Mesodermal cell (in vitro differentiated cells): ENCODE results near the gene DTNA.
"Not testable (repeated sequence)": the region's sequence is repeated elsewhere in the genome, so short reads cannot be mapped to it uniquely, and the experiment has no call there.

Source experiments
- H3K27ac ChIP-seq: 2 replicates; pipeline ENCODE4 v1.7.0; 2013; ENCODE audit warnings: mild to moderate bottlenecking, low read depth, low read length, moderate library complexity; ENCODE audit not compliant: severe bottlenecking
- H3K36me3 ChIP-seq: 2 replicates; pipeline ENCODE4 v1.7.1; 2013; ENCODE audit warnings: mild to moderate bottlenecking, low read length, moderate library complexity; ENCODE audit not compliant: control insufficient read depth, insufficient read depth
- H3K4me1 ChIP-seq: one replicate; pipeline ENCODE4 v1.7.1; 2013; ENCODE audit warnings: mild to moderate bottlenecking, low read length; ENCODE audit not compliant: insufficient read depth, control insufficient read depth, poor library complexity, severe bottlenecking
- H3K4me3 ChIP-seq: 2 replicates; pipeline ENCODE4 v1.7.0; 2013; ENCODE audit warnings: low read length, control low read depth, mild to moderate bottlenecking; ENCODE audit not compliant: insufficient read depth, poor library complexity, severe bottlenecking; ENCODE audit errors: extremely low read depth
- H3K9me3 ChIP-seq: 2 replicates; pipeline ENCODE4 v1.7.1; 2013; ENCODE audit warnings: mild to moderate bottlenecking, low read length, moderate library complexity; ENCODE audit not compliant: control insufficient read depth
- WGBS, 2 experiments: methylation state at CpG; one replicate each; pipeline ENCODE4 v1.1.5; 2013; ENCODE audit warnings: missing lambda C conversion rate in 2 of 2; ENCODE audit not compliant: insufficient coverage in 2 of 2; 5-methylcytosine and 5-hydroxymethylcytosine counted together

Gene DTNA

GRCh38 chr18:34915046-34915445 is 204.9 kb downstream of the DTNA start:
- WGBS, 2 experiments = 100% methylated on average over 1 of the region's 3 CpGs; no CpG with 5 or more reads in 1 of the 2 experiments

DNA sequence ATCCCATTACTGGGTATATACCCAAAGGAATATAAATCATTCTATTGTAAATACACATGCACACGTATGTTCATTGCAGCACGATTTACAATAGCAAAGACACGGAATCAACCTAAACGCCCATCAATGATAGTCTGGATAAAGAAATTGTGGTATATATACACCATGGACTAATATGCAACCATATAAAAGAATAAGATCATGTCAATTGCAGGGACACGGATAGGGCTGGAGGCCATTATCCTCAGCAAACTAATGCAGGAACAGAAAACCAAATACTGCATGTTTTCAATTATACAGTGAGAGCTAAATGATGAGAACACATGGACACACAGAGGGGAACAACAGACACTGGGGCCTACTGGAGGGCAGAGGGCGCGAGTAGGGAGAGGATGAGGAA is 206.4 kb downstream of the DTNA start:
- H3K9me3 ChIP-seq, H3K4me3 ChIP-seq, H3K36me3 ChIP-seq, H3K27ac ChIP-seq: not testable (repeated sequence)
- H3K4me1 ChIP-seq = peaks cover 38% of the 10 kb centered on the region
- WGBS, 2 experiments = no CpG with 5 or more reads among the region's 7 CpGs

More at GRCh38 chr18:34915046-34915445, 204.9 kb downstream of the DTNA start:
- no peaks in the 10 kb centered on the region for H3K9me3 ChIP-seq
- no peaks in the 10 kb centered on the region for H3K36me3 ChIP-seq
- peaks cover 51% of the 10 kb centered on the region for H3K4me1 ChIP-seq
- no peak overlapping the region for H3K4me3 ChIP-seq
- no peak overlapping the region for H3K27ac ChIP-seq

- no peaks in the 10 kb centered on the region for H3K9me3 ChIP-seq
- WGBS, 2 experiments = 100% methylated on average over 1 of the region's 5 CpGs; no CpG with 5 or more reads in 1 of the 2 experiments
- no peak overlapping the region for H3K4me3 ChIP-seq
- H3K4me1 ChIP-seq = peaks cover 22% of the 10 kb centered on the region
- H3K36me3 ChIP-seq = no peaks in the 10 kb centered on the region
- peak overlapping the region; percentile 47 for H3K27ac ChIP-seq
Measured at GRCh38 chr18:34918856-34919255, 208.8 kb downstream of the DTNA start.

DNA sequence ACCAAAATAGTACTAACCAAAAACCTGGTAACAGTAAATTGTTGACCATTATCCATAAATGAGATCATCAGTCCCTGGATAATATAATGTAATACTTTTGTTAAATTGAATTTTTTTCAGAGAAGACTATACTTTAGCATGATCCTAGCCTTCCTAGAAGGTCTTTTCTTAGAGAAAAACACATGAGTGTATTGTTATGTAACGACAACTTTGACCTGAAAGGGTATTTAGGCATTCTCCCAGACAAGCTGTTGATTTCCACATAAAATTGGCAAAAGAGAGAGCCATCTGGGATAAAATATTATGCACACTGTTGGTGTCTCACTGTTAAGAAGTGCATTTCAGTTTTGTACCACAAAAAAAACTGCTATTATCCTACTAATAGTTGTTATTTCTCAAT is 211.1 kb downstream of the DTNA start:
- WGBS, 2 experiments = 89% methylated on average over 1 of the region's 1 CpG; no CpG with 5 or more reads in 1 of the 2 experiments
- Histone ChIP-seq H3K36me3 (no peaks in the 10 kb centered on the region), H3K4me3 (no peak overlapping the region), H3K27ac (no peak overlapping the region), H3K4me1 (peaks cover 13% of the 10 kb centered on the region), H3K9me3 (no peaks in the 10 kb centered on the region)

DNA sequence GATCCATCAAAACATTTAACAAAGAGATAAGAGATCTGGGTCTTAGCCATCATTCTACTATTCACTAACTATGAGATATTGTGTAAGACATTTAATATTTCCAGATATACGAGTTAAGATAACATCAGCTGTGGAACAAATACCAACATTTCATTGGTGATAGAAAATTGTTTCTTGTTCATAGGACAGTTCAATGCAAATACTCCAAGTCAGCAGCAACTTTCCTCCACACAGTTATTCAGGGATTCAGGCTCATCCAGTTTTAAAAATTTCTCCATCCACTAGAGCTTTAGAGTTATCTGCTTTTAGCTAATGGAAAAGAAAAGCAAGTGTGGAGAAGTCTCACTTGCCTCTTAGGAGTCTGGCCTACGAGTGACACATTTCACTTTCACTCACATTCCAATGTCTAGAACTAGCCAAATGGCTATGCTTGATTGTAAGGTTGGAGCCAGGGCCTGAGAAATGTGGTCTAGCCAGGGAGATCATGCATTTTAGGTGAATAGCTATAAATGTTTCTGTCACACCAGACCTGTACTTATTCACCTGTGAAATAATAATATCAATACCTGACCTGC is 211.8 kb downstream of the DTNA start:
- H3K4me3 ChIP-seq = no peak overlapping the region
- H3K9me3 ChIP-seq = no peaks in the 10 kb centered on the region
- no peaks in the 10 kb centered on the region for H3K36me3 ChIP-seq
- peaks cover 13% of the 10 kb centered on the region for H3K4me1 ChIP-seq
- no CpG with 5 or more reads among the region's 2 CpGs for WGBS, 2 experiments
- no peak overlapping the region for H3K27ac ChIP-seq

DNA sequence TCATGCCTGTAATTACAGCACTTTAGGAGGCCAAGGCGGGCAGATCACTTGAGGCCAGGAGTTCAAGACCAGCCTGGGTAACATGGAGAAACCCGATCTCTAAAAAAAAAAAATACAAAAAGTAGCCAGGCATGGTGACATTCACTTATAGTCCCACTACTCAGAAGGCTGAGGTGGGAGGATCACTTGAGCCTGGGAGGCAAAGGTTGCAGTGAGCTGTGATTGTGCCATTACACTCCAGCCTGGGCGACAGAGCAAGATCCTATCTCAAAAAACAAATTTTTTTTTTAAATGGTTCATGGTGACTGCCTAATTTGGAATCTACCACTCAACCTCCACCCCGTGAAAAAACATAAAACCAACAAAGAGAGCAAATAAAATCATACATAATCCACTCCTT is 212.5 kb downstream of the DTNA start:
- 86% methylated on average over 1 of the region's 4 CpGs; no CpG with 5 or more reads in 1 of the 2 experiments for WGBS, 2 experiments
- H3K9me3 ChIP-seq, H3K36me3 ChIP-seq, H3K4me3 ChIP-seq, H3K27ac ChIP-seq: not testable (repeated sequence)
- peaks cover 12% of the 10 kb centered on the region for H3K4me1 ChIP-seq

- peaks cover 17% of the 10 kb centered on the region for H3K4me1 ChIP-seq
- H3K4me3 ChIP-seq = no peak overlapping the region
- no peaks in the 10 kb centered on the region for H3K9me3 ChIP-seq
- H3K36me3 ChIP-seq = no peaks in the 10 kb centered on the region
- H3K27ac ChIP-seq = no peak overlapping the region
Measured at GRCh38 chr18:34923911-34924310, 213.8 kb downstream of the DTNA start.

GRCh38 chr18:34926683-34927082 is 216.6 kb downstream of the DTNA start:
- Histone ChIP-seq H3K4me1 (peaks cover 21% of the 10 kb centered on the region), H3K4me3 (no peak overlapping the region), H3K27ac (no peak overlapping the region), H3K9me3 (no peaks in the 10 kb centered on the region), H3K36me3 (no peaks in the 10 kb centered on the region)

DNA sequence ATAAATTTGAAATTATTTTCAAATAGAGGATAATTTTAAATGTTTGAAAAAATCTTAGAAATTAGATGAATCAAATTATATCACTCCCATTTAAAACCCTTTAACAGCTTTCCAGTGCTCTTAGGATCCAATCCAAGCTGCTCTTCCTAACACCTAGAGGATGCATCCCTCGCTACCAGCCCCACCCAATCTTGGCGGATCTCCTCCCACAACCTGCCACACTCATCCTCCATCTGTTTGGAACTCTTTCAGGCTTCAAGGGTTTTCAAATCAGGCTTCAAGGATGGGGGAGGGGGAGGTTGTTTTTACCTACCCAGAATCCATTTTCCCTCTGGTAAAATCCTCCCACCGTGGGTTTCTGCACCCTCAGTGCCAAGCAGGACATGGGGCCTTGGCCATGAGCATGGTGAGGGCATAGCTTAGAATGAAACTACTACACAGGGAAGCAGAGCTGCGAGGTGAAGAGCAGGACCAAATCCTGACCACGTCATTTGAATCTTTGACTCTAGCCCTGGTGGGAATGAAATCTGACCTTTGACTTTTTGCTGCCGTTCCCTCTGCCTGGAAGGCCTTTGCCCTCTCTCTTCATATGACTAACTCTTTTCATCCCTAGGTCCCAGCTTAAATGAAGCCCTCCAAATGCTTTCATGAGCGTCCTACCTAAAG is 218.1 kb downstream of the DTNA start:
- WGBS, 2 experiments = 77 to 86% methylated on average over 4 to 6 of the region's 7 CpGs
- H3K4me3 ChIP-seq = no peak overlapping the region
- H3K36me3 ChIP-seq = no peaks in the 10 kb centered on the region
- H3K9me3 ChIP-seq = no peaks in the 10 kb centered on the region
- peaks cover 18% of the 10 kb centered on the region for H3K4me1 ChIP-seq
- H3K27ac ChIP-seq = peak overlapping the region; percentile 85

DNA sequence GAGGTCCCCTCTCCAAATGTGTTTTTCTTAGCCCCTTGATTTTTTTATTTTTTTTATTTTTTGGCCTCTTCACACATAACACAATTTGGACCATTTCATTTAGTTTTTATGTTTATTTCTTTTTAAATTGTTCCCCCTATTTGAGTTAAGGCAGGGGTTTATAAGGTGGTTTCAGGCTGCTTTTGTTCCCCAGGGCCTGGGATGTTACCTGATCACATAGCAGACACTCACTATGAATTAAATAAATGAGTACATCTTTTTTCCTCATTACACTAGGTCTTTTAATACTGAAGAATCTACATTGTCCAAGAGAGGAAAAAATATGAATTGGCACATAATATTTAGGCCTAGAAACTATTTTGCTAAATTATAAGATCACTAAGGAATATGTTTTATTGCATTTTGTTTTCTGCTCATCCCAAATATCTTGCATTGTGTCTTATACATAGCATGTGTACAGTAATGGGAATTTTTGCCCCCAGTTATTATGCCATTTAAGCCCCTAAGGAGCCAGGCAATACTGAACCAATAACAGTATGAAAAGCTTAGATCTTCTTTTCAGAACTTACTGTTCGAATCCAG is 218.7 kb downstream of the DTNA start:
- Histone ChIP-seq H3K4me1 (peaks cover 18% of the 10 kb centered on the region), H3K27ac (peak overlapping the region; percentile 85), H3K4me3 (no peak overlapping the region), H3K9me3 (no peaks in the 10 kb centered on the region), H3K36me3 (no peaks in the 10 kb centered on the region)
- no CpG with 5 or more reads among the region's 1 CpG for WGBS, 2 experiments

- H3K27ac ChIP-seq = peak overlapping the region; percentile 85
- H3K9me3 ChIP-seq = no peaks in the 10 kb centered on the region
- H3K36me3 ChIP-seq = no peaks in the 10 kb centered on the region
- no peak overlapping the region for H3K4me3 ChIP-seq
- 82% methylated on average over 2 of the region's 2 CpGs; no CpG with 5 or more reads in 1 of the 2 experiments for WGBS, 2 experiments
- H3K4me1 ChIP-seq = peaks cover 18% of the 10 kb centered on the region
Measured at GRCh38 chr18:34929336-34929780, 219.3 kb downstream of the DTNA start.
